ENCODE measurements around the gene NR3C1. TPM values are rescaled to one million over a fixed set of nuclear protein-coding genes. Genes with fewer than 3 reads are reported as not detected.

NR3C1 gene
- total and polyA plus RNA-seq, 2 of the 13 experiments (the other 11 are each of a cell fraction or from before 2014, with no cell fraction given): 10.0 to 24.3 TPM

DNA sequence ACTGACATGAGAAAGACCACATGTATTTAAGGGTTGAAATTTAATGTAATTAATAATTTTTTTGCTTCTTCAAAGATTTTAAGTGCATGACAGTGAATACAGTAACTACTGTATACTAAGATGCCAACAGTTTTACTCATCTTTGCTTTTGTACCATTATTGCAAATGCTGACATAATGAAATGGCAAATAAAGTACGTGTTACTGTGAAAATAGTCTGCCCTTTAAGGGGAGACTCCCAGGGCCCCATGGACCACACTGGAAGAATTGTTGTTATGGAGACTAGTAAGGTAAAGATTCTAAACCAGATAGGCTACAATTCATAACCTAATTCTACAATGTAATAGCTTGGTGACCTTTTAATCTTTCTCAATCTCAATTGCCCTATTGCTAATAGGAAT is 84.7 kb downstream of the NR3C1 start:
- Histone ChIP-seq H3K9ac (ENCODE audit: insufficient read depth, low read depth, low read length) (no peak overlapping the region), H3K27ac (ENCODE audit: extremely low read length, insufficient read depth, low read length) (no peak overlapping the region), H3K4me3 (replicated peaks in 1 of 3; ENCODE audit: insufficient read depth in 1 of 3, low read depth in 2 of 3, low read length in 3 of 3) (no peak overlapping the region), H3K79me2 (ENCODE audit: insufficient read depth, low read length) (no peaks in the 10 kb centered on the region), H4K20me1 (ENCODE audit: insufficient read depth, low read length) (no peaks in the 10 kb centered on the region), H3K36me3 (replicated peaks in 1 of 2; ENCODE audit: control insufficient read depth in 1 of 2, insufficient read depth in 2 of 2, low read length in 2 of 2) (peaks cover 0 to 2% of the 10 kb centered on the region in 2 experiments; a peak in 1 of 5 replicates), H3K4me2 (ENCODE audit: low read depth, low read length) (no peak overlapping the region), H3K9me3 (ENCODE audit: low read length) (no peaks in the 10 kb centered on the region), H3K4me1 (ENCODE audit: insufficient read depth, low read length) (no peaks in the 10 kb centered on the region), H2AFZ (ENCODE audit: low read length) (no peak overlapping the region), H3K27me3 (ENCODE audit: control insufficient read depth in 1 of 2, insufficient read depth in 2 of 2, low read length in 2 of 2) (no peaks in the 10 kb centered on the region)
- intact Hi-C loops (cut with micrococcal nuclease; ENCODE audit: unreplicated experiment): no loop called here
- no peak for ATAC-seq
- ChIA-PET CTCF (ENCODE audit: low intra/inter-chr PET ratio, low total read pairs) (no interaction called here), POLR2A (no interaction called here)
- in situ Hi-C loops (cut with HindIII; ENCODE audit: extremely low pct_ligation_motif_present, low pct_unique_long_range_greater_than_20kb): no loop called here
- no peak for DNase-seq (ENCODE audit: low spot score)
- no TSS peak for BruUV-seq (replicated peaks)
- FAIRE-seq: no peak
- 100% methylated on average over 1 of the region's 1 CpG for WGBS (ENCODE audit: low lambda C conversion rate)
- TF ChIP-seq RFXANK (CRISPR knock-in tag; IDR thresholded peaks at IDR 0.05): no peak
- TF ChIP-seq CENPT (CRISPR knock-in tag; IDR thresholded peaks at IDR 0.05; ENCODE audit: low read depth): no peak
- TF ChIP-seq DR1 (CRISPR knock-in tag; IDR thresholded peaks at IDR 0.05): no peak
- no peak for TF ChIP-seq SOX6 (IDR thresholded peaks at IDR 0.05)
- no peak for TF ChIP-seq SOX6 (CRISPR knock-in tag; IDR thresholded peaks at IDR 0.05)
- TF ChIP-seq MYC (CRISPR knock-in tag; IDR thresholded peaks at IDR 0.05; ENCODE audit: borderline replicate concordance): no peak
- no peak for TF ChIP-seq ZSCAN25 (CRISPR knock-in tag; IDR thresholded peaks at IDR 0.05)
- TF ChIP-seq, protein P1, sequence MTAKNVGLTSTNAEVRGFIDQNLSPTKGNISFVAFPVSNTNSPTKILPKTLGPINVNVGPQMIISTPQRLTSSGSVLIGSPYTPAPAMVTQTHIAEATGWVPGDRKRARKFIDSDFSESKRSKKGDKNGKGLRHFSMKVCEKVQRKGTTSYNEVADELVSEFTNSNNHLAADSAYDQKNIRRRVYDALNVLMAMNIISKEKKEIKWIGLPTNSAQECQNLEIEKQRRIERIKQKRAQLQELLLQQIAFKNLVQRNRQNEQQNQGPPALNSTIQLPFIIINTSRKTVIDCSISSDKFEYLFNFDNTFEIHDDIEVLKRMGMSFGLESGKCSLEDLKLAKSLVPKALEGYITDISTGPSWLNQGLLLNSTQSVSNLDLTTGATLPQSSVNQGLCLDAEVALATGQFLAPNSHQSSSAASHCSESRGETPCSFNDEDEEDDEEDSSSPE (CRISPR knock-in tag; IDR thresholded peaks at IDR 0.05): no peak
- no peak for TF ChIP-seq FOXA3 (CRISPR knock-in tag; IDR thresholded peaks at IDR 0.05)
- TF ChIP-seq TEAD3 (CRISPR knock-in tag; optimal IDR thresholded peaks at IDR 0.05; ENCODE audit: borderline replicate concordance): no peak
- TF ChIP-seq ZNF441 (CRISPR knock-in tag; IDR thresholded peaks at IDR 0.05; ENCODE audit: borderline replicate concordance): no peak
- no peak for TF ChIP-seq BHLHE40 (IDR thresholded peaks at IDR 0.05; ENCODE audit: low read length)
- TF ChIP-seq ZNF563 (CRISPR knock-in tag; IDR thresholded peaks at IDR 0.05): no peak
- TF ChIP-seq ZNF883 (CRISPR knock-in tag; IDR thresholded peaks at IDR 0.05; ENCODE audit: not compliant biosample characterization): no peak
- TF ChIP-seq, protein P2, sequence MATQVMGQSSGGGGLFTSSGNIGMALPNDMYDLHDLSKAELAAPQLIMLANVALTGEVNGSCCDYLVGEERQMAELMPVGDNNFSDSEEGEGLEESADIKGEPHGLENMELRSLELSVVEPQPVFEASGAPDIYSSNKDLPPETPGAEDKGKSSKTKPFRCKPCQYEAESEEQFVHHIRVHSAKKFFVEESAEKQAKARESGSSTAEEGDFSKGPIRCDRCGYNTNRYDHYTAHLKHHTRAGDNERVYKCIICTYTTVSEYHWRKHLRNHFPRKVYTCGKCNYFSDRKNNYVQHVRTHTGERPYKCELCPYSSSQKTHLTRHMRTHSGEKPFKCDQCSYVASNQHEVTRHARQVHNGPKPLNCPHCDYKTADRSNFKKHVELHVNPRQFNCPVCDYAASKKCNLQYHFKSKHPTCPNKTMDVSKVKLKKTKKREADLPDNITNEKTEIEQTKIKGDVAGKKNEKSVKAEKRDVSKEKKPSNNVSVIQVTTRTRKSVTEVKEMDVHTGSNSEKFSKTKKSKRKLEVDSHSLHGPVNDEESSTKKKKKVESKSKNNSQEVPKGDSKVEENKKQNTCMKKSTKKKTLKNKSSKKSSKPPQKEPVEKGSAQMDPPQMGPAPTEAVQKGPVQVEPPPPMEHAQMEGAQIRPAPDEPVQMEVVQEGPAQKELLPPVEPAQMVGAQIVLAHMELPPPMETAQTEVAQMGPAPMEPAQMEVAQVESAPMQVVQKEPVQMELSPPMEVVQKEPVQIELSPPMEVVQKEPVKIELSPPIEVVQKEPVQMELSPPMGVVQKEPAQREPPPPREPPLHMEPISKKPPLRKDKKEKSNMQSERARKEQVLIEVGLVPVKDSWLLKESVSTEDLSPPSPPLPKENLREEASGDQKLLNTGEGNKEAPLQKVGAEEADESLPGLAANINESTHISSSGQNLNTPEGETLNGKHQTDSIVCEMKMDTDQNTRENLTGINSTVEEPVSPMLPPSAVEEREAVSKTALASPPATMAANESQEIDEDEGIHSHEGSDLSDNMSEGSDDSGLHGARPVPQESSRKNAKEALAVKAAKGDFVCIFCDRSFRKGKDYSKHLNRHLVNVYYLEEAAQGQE (IDR thresholded peaks at IDR 0.05; ENCODE audit: borderline replicate concordance in 1 of 2, low read depth in 1 of 2, low read length in 2 of 2): no peak
- TF ChIP-seq TMF1 (CRISPR knock-in tag; IDR thresholded peaks at IDR 0.05; ENCODE audit: low read depth): no peak
- TF ChIP-seq, protein P3, sequence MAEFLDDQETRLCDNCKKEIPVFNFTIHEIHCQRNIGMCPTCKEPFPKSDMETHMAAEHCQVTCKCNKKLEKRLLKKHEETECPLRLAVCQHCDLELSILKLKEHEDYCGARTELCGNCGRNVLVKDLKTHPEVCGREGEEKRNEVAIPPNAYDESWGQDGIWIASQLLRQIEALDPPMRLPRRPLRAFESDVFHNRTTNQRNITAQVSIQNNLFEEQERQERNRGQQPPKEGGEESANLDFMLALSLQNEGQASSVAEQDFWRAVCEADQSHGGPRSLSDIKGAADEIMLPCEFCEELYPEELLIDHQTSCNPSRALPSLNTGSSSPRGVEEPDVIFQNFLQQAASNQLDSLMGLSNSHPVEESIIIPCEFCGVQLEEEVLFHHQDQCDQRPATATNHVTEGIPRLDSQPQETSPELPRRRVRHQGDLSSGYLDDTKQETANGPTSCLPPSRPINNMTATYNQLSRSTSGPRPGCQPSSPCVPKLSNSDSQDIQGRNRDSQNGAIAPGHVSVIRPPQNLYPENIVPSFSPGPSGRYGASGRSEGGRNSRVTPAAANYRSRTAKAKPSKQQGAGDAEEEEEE (CRISPR knock-in tag; IDR thresholded peaks at IDR 0.05; ENCODE audit: borderline replicate concordance): no peak
- TF ChIP-seq SATB2 (CRISPR knock-in tag; IDR thresholded peaks at IDR 0.05): no peak
- TF ChIP-seq, protein P4, sequence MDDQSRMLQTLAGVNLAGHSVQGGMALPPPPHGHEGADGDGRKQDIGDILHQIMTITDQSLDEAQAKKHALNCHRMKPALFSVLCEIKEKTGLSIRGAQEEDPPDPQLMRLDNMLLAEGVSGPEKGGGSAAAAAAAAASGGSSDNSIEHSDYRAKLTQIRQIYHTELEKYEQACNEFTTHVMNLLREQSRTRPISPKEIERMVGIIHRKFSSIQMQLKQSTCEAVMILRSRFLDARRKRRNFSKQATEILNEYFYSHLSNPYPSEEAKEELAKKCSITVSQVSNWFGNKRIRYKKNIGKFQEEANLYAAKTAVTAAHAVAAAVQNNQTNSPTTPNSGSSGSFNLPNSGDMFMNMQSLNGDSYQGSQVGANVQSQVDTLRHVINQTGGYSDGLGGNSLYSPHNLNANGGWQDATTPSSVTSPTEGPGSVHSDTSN (CRISPR knock-in tag; IDR thresholded peaks at IDR 0.05; ENCODE audit: borderline replicate concordance): no peak
- TF ChIP-seq ZNF788 (CRISPR knock-in tag; IDR thresholded peaks at IDR 0.05; ENCODE audit: borderline replicate concordance): no peak

All from HepG2 (cell line).